SU-DHL-6 (cell line): Measurements from ENCODE around the gene MRPL41.

Experiments
- H2AFZ ChIP-seq: fragments of 200-600 bp; sonication (generic); 2 replicates; pipeline ENCODE4 v1.6.1; 2014; ENCODE audit warnings: low read depth, mild to moderate bottlenecking, moderate library complexity, mixed read lengths, antibody characterized with exemption, low read length; ENCODE audit not compliant: severe bottlenecking
- H3F3A ChIP-seq: fragments of 200-600 bp; shearing (Covaris generic); 2 replicates; pipeline ENCODE4 v1.6.0; 2016; ENCODE audit warnings: antibody characterized with exemption, mild to moderate bottlenecking; ENCODE audit not compliant: insufficient read depth
- H3K27ac ChIP-seq: fragments of 200-600 bp; sonication (generic); 2 replicates; pipeline ENCODE4 v1.5.1; 2016; ENCODE audit warnings: low read depth, mild to moderate bottlenecking, low read length, moderate library complexity, mixed read lengths
- H3K27me3 ChIP-seq: fragments of 200-600 bp; sonication (generic), shearing (Covaris generic); 2 replicates; pipeline ENCODE4 v1.6.0; 2014; ENCODE audit warnings: mild to moderate bottlenecking, low read length
- H3K36me3 ChIP-seq: fragments of 200-600 bp; sonication (generic); 2 replicates; pipeline ENCODE4 v1.6.1; 2014; ENCODE audit warnings: mild to moderate bottlenecking, low read length, mixed read lengths
- H3K4me2 ChIP-seq: fragments of 300-600, 200-600 bp; shearing (Covaris generic), sonication (generic); 2 replicates; pipeline ENCODE4 v1.6.0; 2014; ENCODE audit warnings: low read length, low read depth, mild to moderate bottlenecking; ENCODE audit not compliant: poor library complexity, severe bottlenecking
- H3K4me3 ChIP-seq: fragments of 200-600 bp; sonication (generic); 2 replicates; pipeline ENCODE4 v1.5.1; 2014; ENCODE audit warnings: antibody characterized with exemption, low read length, mild to moderate bottlenecking, mixed read lengths; ENCODE audit not compliant: insufficient read depth, poor library complexity, severe bottlenecking
- H3K79me2 ChIP-seq: fragments of 200-600 bp; sonication (generic); 2 replicates; pipeline ENCODE4 v1.6.1; 2014; ENCODE audit warnings: mild to moderate bottlenecking, low read length, moderate library complexity; ENCODE audit not compliant: insufficient read depth
- H3K9ac ChIP-seq: fragments of 200-600 bp; sonication (generic); 2 replicates; pipeline ENCODE4 v1.7.0; 2014; ENCODE audit warnings: mild to moderate bottlenecking, low read length
- H3K9me2 ChIP-seq: fragments of 200-600 bp; sonication (generic); replicated peaks from 2 replicates; pipeline ENCODE4 v1.6.1; 2014; ENCODE audit warnings: low read length; ENCODE audit not compliant: insufficient read depth
- H3K9me3 ChIP-seq: fragments of 200-600 bp; sonication (generic); 2 replicates; pipeline ENCODE4 v1.6.1; 2014; ENCODE audit warnings: low read length, mixed read lengths; ENCODE audit not compliant: insufficient read depth
- H4K20me1 ChIP-seq: fragments of 200-600 bp; sonication (generic); 2 replicates; pipeline ENCODE4 v1.6.1; 2014; ENCODE audit warnings: low read depth, mild to moderate bottlenecking, antibody characterized with exemption, low read length, moderate library complexity, mixed read lengths
- CTCF ChIP-seq: fragments of 200-600 bp; sonication (generic); IDR thresholded peaks from one replicate; pipeline ENCODE4 v1.5.1; 2017; ENCODE audit warnings: antibody characterized with exemption, mild to moderate bottlenecking, low read length, moderate library complexity; ENCODE audit not compliant: insufficient read depth, poor library complexity, severe bottlenecking
- EZH2phosphoT487 ChIP-seq: fragments of 200-600 bp; sonication (generic), shearing (Covaris generic); conservative IDR thresholded peaks from 2 replicates; pipeline ENCODE4 v1.6.1; 2018; ENCODE audit warnings: mild to moderate bottlenecking, antibody characterized with exemption, low read length, moderate library complexity, mixed read lengths

MRPL41 gene

GRCh38 chr9:137578518-137579258 lies 27.0 kb downstream of the MRPL41 start, which contains the start of gene DPH7:
Gene DPH7, minus strand, starts transcription at chr9:137578925. Its CDS starts 148 bp downstream, at chr9:137578777.
- Histone ChIP-seq H3K4me2 (peak within 1 kb of the TSS; percentile 94), H4K20me1 (no peaks in the 10 kb centered on the region; the same call in 1 of the 2 replicates), H3K9me3 (no peaks in the 10 kb centered on the region), H3K27ac (peak within 1 kb of the TSS; percentile 51), H2AFZ (peak within 1 kb of the TSS; percentile 79), H3F3A (0 out of 2 replicates have a peak, but pooled peaks cover 8% of the 10 kb centered on the region), H3K36me3 (no peaks in the 10 kb centered on the region), H3K79me2 (peaks cover 23% of the 10 kb centered on the region), H3K9ac (peak within 1 kb of the TSS; percentile 90), H3K27me3 (no peaks in the 10 kb centered on the region), H3K4me3 (peak within 1 kb of the TSS; percentile 82), H3K9me2 (no peaks in the 10 kb centered on the region)
- TF ChIP-seq CTCF = peak; percentile 88
- no peak for TF ChIP-seq EZH2phosphoT487

GRCh38 chr9:137579259-137579604 lies 27.6 kb downstream of the MRPL41 start:
- H3K79me2 ChIP-seq = peaks cover 23% of the 10 kb centered on the region
- TF ChIP-seq CTCF (no peak), EZH2phosphoT487 (no peak)
- no peaks in the 10 kb centered on the region for H3K27me3 ChIP-seq
- H4K20me1 ChIP-seq = no peaks in the 10 kb centered on the region; the same call in 1 of the 2 replicates
- no peak overlapping the region for H3K27ac ChIP-seq
- no peaks in the 10 kb centered on the region for H3K9me3 ChIP-seq
- H3K36me3 ChIP-seq = no peaks in the 10 kb centered on the region
- no peak overlapping the region for H3K4me3 ChIP-seq
- H3F3A ChIP-seq = 0 out of 2 replicates have a peak, but pooled peaks cover 8% of the 10 kb centered on the region
- no peak overlapping the region for H2AFZ ChIP-seq
- H3K4me2 ChIP-seq = peak overlapping the region; percentile 33
- H3K9ac ChIP-seq = peak overlapping the region; percentile 90
- H3K9me2 ChIP-seq = no peaks in the 10 kb centered on the region

GRCh38 chr9:137580209-137580953 lies 28.7 kb downstream of the MRPL41 start:
- Histone ChIP-seq H4K20me1 (no peaks in the 10 kb centered on the region; the same call in 1 of the 2 replicates), H3K79me2 (peaks cover 23% of the 10 kb centered on the region), H3K4me3 (no peak overlapping the region), H3K36me3 (no peaks in the 10 kb centered on the region), H3K9me2 (no peaks in the 10 kb centered on the region), H3K27ac (no peak overlapping the region), H3K9me3 (no peaks in the 10 kb centered on the region), H3K4me2 (no peak overlapping the region), H3K9ac (no peak overlapping the region), H2AFZ (no peak overlapping the region), H3K27me3 (no peaks in the 10 kb centered on the region), H3F3A (0 out of 2 replicates have a peak, but pooled peaks cover 8% of the 10 kb centered on the region)
- TF ChIP-seq EZH2phosphoT487 = no peak
- no peak for TF ChIP-seq CTCF
